ENCODE data around the gene SH3BGRL2. TPM values are rescaled to one million over a fixed set of nuclear protein-coding genes. Genes with fewer than 3 reads are reported as not detected.

The SH3BGRL2 gene
- total RNA-seq, 3 donors from 2014 or later, result 63.2 to 158 (median 127) TPM

- peak in 1 of 3 donors; percentile 27 for DNase-seq
- intact Hi-C loops (cut with DNase I, micrococcal nuclease), result no loop called here
- Histone ChIP-seq H3K36me3 (ENCODE audit: low read depth) (no peaks in the 10 kb centered on the region), H3K9me3 (no peaks in the 10 kb centered on the region), H3K4me1 (ENCODE audit: low read depth) (peaks cover 24% of the 10 kb centered on the region), H3K4me3 (no peak overlapping the region)
- TF ChIP-seq CTCF (IDR thresholded peaks at IDR 0.05), result no peak
- no peak for ATAC-seq
Measured at GRCh38 chr6:79609225-79609595, 21.9 kb upstream of the SH3BGRL2 start.

DNA sequence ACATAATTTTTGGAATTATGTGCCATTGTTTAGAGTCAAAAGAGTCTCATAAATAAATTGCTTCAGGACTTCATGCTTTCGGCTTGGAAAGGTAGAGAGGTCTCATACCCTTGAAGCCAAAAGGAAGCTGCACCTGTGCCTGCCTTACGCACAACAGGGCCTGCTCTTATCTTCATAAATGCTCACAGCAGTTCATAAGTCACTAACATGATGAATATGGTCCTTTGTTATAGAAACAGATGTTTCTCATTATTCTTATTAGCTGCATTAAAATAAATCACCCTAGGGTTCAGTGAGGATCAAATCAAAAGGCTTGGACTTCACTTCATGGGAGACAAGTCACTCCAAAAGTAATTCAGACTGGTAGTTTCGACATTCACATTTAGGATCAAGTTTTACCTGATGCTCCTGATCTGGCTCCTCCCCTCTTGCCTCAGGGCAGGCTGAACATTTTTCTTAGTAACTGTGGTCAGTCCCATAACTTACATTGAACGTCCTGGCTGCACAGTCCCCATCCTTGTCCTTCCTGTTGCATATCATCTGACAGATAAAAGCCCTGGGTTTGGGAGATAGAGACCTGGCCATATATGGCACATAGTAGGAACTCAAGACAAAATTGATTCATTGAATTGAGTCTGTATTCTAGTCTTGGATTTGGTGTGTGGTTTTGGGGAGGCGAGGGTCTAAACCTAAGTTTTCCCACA, 20.7 kb upstream of the SH3BGRL2 start:
- Histone ChIP-seq H3K9me3 (no peaks in the 10 kb centered on the region), H3K4me1 (ENCODE audit: low read depth) (peaks cover 18% of the 10 kb centered on the region), H3K36me3 (ENCODE audit: low read depth) (no peaks in the 10 kb centered on the region), H3K4me3 (no peak overlapping the region)
- intact Hi-C loops (cut with DNase I, micrococcal nuclease), result no loop called here
- ATAC-seq (no peak), DNase-seq (no peak)
- no peak for TF ChIP-seq CTCF (IDR thresholded peaks at IDR 0.05)

- no peak for ATAC-seq
- Histone ChIP-seq H3K9me3 (no peaks in the 10 kb centered on the region), H3K4me3 (no peak overlapping the region), H3K36me3 (ENCODE audit: low read depth) (no peaks in the 10 kb centered on the region), H3K4me1 (ENCODE audit: low read depth) (peaks cover 11% of the 10 kb centered on the region)
- no peak for TF ChIP-seq CTCF (IDR thresholded peaks at IDR 0.05)
- DNase-seq, result no peak
- intact Hi-C loops (cut with DNase I, micrococcal nuclease), result no loop called here
Measured at GRCh38 chr6:79612457-79612856, 18.7 kb upstream of the SH3BGRL2 start.

- no peak for TF ChIP-seq CTCF (IDR thresholded peaks at IDR 0.05)
- Histone ChIP-seq H3K4me3 (no peak overlapping the region), H3K4me1 (ENCODE audit: low read depth) (peaks cover 9% of the 10 kb centered on the region), H3K9me3 (no peaks in the 10 kb centered on the region), H3K36me3 (ENCODE audit: low read depth) (no peaks in the 10 kb centered on the region)
- no peak for DNase-seq
- ATAC-seq, result no peak
- intact Hi-C loops (cut with DNase I, micrococcal nuclease), result no loop called here
Measured at GRCh38 chr6:79612918-79613317, 18.2 kb upstream of the SH3BGRL2 start.

DNA sequence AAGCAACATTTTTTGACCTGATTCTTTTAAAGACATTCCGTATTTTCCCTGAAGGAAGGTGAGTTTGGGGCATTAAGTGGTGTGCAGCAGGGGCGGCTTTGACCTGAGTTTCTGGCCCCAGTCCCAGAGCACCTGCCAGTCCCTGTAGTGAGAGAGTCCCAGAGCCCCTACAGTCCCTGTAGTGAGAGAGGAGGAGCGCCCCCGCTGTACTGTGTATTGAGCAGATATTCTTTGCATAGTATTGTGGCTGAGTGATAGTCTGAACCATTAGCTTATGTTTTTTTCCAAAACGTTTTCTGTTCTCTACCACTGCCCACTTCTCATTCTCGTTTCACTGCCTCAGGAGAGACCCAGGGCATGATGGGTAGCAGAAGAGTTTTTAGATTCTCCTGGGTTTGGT, 17.2 kb upstream of the SH3BGRL2 start:
- DNase-seq, result no peak
- Histone ChIP-seq H3K9me3 (no peaks in the 10 kb centered on the region), H3K4me3 (no peak overlapping the region), H3K36me3 (ENCODE audit: low read depth) (no peaks in the 10 kb centered on the region), H3K4me1 (ENCODE audit: low read depth) (peaks cover 7% of the 10 kb centered on the region)
- TF ChIP-seq CTCF (IDR thresholded peaks at IDR 0.05), result no peak
- no peak for ATAC-seq
- intact Hi-C loops (cut with DNase I, micrococcal nuclease), result no loop called here
